ENCODE data around the gene CRIP2. TPM values are rescaled to one million over a fixed set of nuclear protein-coding genes. Genes with fewer than 3 reads are reported as not detected.
A peak's percentile ranks its signal among the peaks of the same experiment; 100 is the strongest.

CRIP2 gene
- total RNA-seq, 1 donor from 2014 or later: 71.8 TPM

GRCh38 chr14:105526776-105527380 lies 52.3 kb downstream of the CRIP2 start:
- H3K9ac ChIP-seq (ENCODE audit: low read length): peak overlapping the region; percentile 52

GRCh38 chr14:105527381-105527825 lies 52.8 kb downstream of the CRIP2 start:
- Mint-ChIP-seq H3K36me3 (ENCODE audit: low read depth, unreplicated experiment) (no peaks in the 10 kb centered on the region), H3K4me1 (ENCODE audit: low read depth, unreplicated experiment) (no peaks in the 10 kb centered on the region), H3K27me3 (ENCODE audit: low read depth, unreplicated experiment) (peaks cover 28% of the 10 kb centered on the region), H3K9me3 (ENCODE audit: unreplicated experiment) (peaks cover 2% of the 10 kb centered on the region), H3K4me3 (ENCODE audit: unreplicated experiment) (no peak overlapping the region), H3K27ac (ENCODE audit: unreplicated experiment) (no peak overlapping the region)
- Histone ChIP-seq H3K79me2 (ENCODE audit: insufficient read depth, low read length) (no peaks in the 10 kb centered on the region), H3K9me3 (ENCODE audit: insufficient read depth, low read depth, low read length) (no peaks in the 10 kb centered on the region), H3K4me3 (ENCODE audit: insufficient read depth, low read depth, low read length) (peak overlapping the region; percentile 28), H3K9ac (ENCODE audit: low read length) (peak overlapping the region; percentile 52), H2AFZ (ENCODE audit: low read depth, low read length) (peak overlapping the region; percentile 83), H3K4me1 (ENCODE audit: insufficient read depth, low read length) (peaks cover 7% of the 10 kb centered on the region), H3K4me2 (ENCODE audit: low read length) (peak overlapping the region; percentile 87), H3K27ac (ENCODE audit: low read depth, low read length) (no peak overlapping the region), H4K20me1 (ENCODE audit: insufficient read depth, low read length) (no peaks in the 10 kb centered on the region), H3K27me3 (ENCODE audit: insufficient read depth, low read length) (no peaks in the 10 kb centered on the region), H3K36me3 (ENCODE audit: insufficient read depth, low read length) (no peaks in the 10 kb centered on the region)
- DNase-seq (ENCODE audit: low read depth): no peak
- FAIRE-seq: no peak
- no peak for TF ChIP-seq EZH2 (IDR thresholded peaks at IDR 0.05; ENCODE audit: insufficient read depth, low read length)
- no peak for TF ChIP-seq CTCF (IDR thresholded peaks at IDR 0.05; ENCODE audit: insufficient read depth, low read depth, low read length)

More at GRCh38 chr14:105526776-105527380, 52.3 kb downstream of the CRIP2 start:
- Histone ChIP-seq H3K27ac (ENCODE audit: low read depth, low read length) (no peak overlapping the region), H3K27me3 (ENCODE audit: insufficient read depth, low read length) (no peaks in the 10 kb centered on the region), H4K20me1 (ENCODE audit: insufficient read depth, low read length) (no peaks in the 10 kb centered on the region), H3K36me3 (ENCODE audit: insufficient read depth, low read length) (no peaks in the 10 kb centered on the region), H3K4me2 (ENCODE audit: low read length) (peak overlapping the region; percentile 87), H3K79me2 (ENCODE audit: insufficient read depth, low read length) (no peaks in the 10 kb centered on the region), H3K9me3 (ENCODE audit: insufficient read depth, low read depth, low read length) (no peaks in the 10 kb centered on the region), H3K4me1 (ENCODE audit: insufficient read depth, low read length) (peaks cover 7% of the 10 kb centered on the region), H2AFZ (ENCODE audit: low read depth, low read length) (peak overlapping the region; percentile 56), H3K4me3 (ENCODE audit: insufficient read depth, low read depth, low read length) (peak overlapping the region; percentile 28)
- H3K4me1 Mint-ChIP-seq (ENCODE audit: low read depth, unreplicated experiment): no peaks in the 10 kb centered on the region
- peaks cover 2% of the 10 kb centered on the region for H3K9me3 Mint-ChIP-seq (ENCODE audit: unreplicated experiment)
- no peak overlapping the region for H3K27ac Mint-ChIP-seq (ENCODE audit: unreplicated experiment)
- DNase-seq (ENCODE audit: low read depth) (no peak), FAIRE-seq (no peak)
- peaks cover 28% of the 10 kb centered on the region for H3K27me3 Mint-ChIP-seq (ENCODE audit: low read depth, unreplicated experiment)
- TF ChIP-seq EZH2 (IDR thresholded peaks at IDR 0.05; ENCODE audit: insufficient read depth, low read length) (no peak), CTCF (IDR thresholded peaks at IDR 0.05; ENCODE audit: insufficient read depth, low read depth, low read length) (no peak)
- H3K36me3 Mint-ChIP-seq (ENCODE audit: low read depth, unreplicated experiment): no peaks in the 10 kb centered on the region
- H3K4me3 Mint-ChIP-seq (ENCODE audit: unreplicated experiment): no peak overlapping the region
